ENCODE measurements around the gene P2RY11.

Gene P2RY11

GRCh38 chr19:10104130-10104513 lies 7.4 kb upstream of the P2RY11 start:
- DNase-seq (ENCODE audit: low spot score in 2 of 2) = no peak
- H3K27ac Mint-ChIP-seq = peak overlapping the region; percentile 99
- ATAC-seq (ENCODE audit: low read depth) = no peak
- H3K27me3 Mint-ChIP-seq = no peaks in the 10 kb centered on the region
- peaks cover 40% of the 10 kb centered on the region for H3K4me1 Mint-ChIP-seq
- no peak overlapping the region for H3K4me3 Mint-ChIP-seq
- H3K36me3 Mint-ChIP-seq = no peaks in the 10 kb centered on the region
- no peaks in the 10 kb centered on the region for H3K9me3 Mint-ChIP-seq

- DNase-seq (ENCODE audit: low spot score in 2 of 2) (peak in 1 of 2 donors; percentile 70), ATAC-seq (ENCODE audit: low read depth) (peak; percentile 48)
- H3K4me1 Mint-ChIP-seq = peaks cover 36% of the 10 kb centered on the region
- no peaks in the 10 kb centered on the region for H3K9me3 Mint-ChIP-seq
- no peaks in the 10 kb centered on the region for H3K27me3 Mint-ChIP-seq
- peaks cover 5% of the 10 kb centered on the region for H3K36me3 Mint-ChIP-seq
- peak overlapping the region; percentile 95 for H3K4me3 Mint-ChIP-seq
- H3K27ac Mint-ChIP-seq = peak overlapping the region; percentile 99
These were observed 6.6 kb upstream of the P2RY11 start for GRCh38 chr19:10104665-10105508.

- ATAC-seq (ENCODE audit: low read depth) (no peak), DNase-seq (ENCODE audit: low spot score in 2 of 2) (no peak)
- peak overlapping the region; percentile 99 for H3K27ac Mint-ChIP-seq
- no peaks in the 10 kb centered on the region for H3K9me3 Mint-ChIP-seq
- H3K4me1 Mint-ChIP-seq = peaks cover 38% of the 10 kb centered on the region
- H3K4me3 Mint-ChIP-seq = peak overlapping the region; percentile 95
- no peaks in the 10 kb centered on the region for H3K27me3 Mint-ChIP-seq
- peaks cover 10% of the 10 kb centered on the region for H3K36me3 Mint-ChIP-seq
These were observed 5.9 kb upstream of the P2RY11 start for GRCh38 chr19:10105509-10106099.

DNA sequence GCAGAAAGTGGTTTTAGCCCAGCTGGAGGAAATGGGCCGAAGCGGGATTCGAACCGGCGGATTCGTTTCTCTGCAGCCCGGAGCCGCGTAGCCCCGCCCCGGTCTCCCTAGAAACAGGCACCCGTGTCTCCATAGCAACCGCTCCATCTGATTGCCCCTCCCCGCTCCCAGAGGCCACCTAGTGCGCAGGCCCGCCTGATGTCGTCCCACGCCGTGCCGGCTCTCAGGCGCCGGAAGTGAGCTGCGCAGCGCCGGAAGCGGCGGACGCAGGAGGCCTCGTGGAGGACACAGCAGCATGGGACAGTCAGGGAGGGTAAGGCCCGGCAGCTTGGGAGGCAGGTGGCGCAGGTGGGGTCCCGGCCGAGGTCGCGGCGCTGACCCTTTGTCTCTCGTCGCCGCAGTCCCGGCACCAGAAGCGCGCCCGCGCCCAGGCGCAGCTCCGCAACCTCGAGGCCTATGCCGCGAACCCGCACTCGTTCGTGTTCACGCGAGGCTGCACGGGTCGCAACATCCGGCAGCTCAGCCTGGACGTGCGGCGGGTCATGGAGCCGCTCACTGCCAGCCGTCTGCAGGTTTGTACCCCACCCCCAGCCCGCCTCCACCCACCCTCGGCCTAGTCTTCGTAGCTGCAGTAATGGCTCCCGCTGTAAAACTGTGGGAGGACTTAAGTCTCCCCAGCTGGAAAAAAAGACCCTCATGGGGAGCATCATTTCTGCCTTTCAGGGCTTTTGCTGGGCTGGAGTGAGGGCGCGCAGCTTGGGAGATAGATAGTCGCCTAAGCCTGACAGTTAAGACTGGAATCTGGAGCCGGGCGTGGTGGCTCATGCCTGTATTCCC lies 5.2 kb upstream of the P2RY11 start, which contains the start of gene PPAN:
Gene PPAN (plus strand): TSS at position 263 of the 837 bp plus-strand sequence. CDS start 33 bp downstream, at position 296.
- H3K27me3 Mint-ChIP-seq = no peaks in the 10 kb centered on the region
- H3K4me1 Mint-ChIP-seq = peaks cover 41% of the 10 kb centered on the region
- DNase-seq (ENCODE audit: low spot score in 2 of 2) (peak; percentile 91 to 97), ATAC-seq (ENCODE audit: low read depth) (peak; percentile 58)
- no peaks in the 10 kb centered on the region for H3K9me3 Mint-ChIP-seq
- H3K27ac Mint-ChIP-seq = peak within 1 kb of the TSS; percentile 99
- peaks cover 14% of the 10 kb centered on the region for H3K36me3 Mint-ChIP-seq
- H3K4me3 Mint-ChIP-seq = peak within 1 kb of the TSS; percentile 95

DNA sequence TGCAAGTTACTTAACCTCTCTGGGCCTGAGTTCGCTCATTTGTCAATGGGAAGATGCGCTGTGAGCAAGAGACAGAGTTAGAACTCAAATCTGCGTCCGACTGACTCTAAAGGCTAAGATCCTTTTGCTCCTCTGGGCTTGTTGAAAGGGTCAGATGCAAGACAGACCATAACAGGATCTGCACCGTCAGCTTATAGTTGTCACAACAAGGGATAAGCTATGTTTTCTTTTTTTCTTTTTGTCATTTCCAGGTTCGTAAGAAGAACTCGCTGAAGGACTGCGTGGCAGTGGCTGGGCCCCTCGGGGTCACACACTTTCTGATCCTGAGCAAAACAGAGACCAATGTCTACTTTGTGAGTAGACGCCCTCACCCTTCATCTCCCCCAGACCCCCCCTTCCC lies 4.2 kb upstream of the P2RY11 start:
- Mint-ChIP-seq H3K9me3 (no peaks in the 10 kb centered on the region), H3K4me1 (peaks cover 45% of the 10 kb centered on the region), H3K27ac (peak overlapping the region; percentile 99), H3K27me3 (no peaks in the 10 kb centered on the region), H3K36me3 (peaks cover 15% of the 10 kb centered on the region), H3K4me3 (peak overlapping the region; percentile 95)
- no peak for DNase-seq (ENCODE audit: low spot score in 2 of 2)
- ATAC-seq (ENCODE audit: low read depth) = no peak

GRCh38 chr19:10107817-10108367 lies 3.6 kb upstream of the P2RY11 start:
- H3K4me1 Mint-ChIP-seq = peaks cover 45% of the 10 kb centered on the region
- no peaks in the 10 kb centered on the region for H3K27me3 Mint-ChIP-seq
- peaks cover 15% of the 10 kb centered on the region for H3K36me3 Mint-ChIP-seq
- H3K9me3 Mint-ChIP-seq = no peaks in the 10 kb centered on the region
- peak overlapping the region; percentile 95 for H3K4me3 Mint-ChIP-seq
- no peak for DNase-seq (ENCODE audit: low spot score in 2 of 2)
- no peak for ATAC-seq (ENCODE audit: low read depth)
- no peak overlapping the region for H3K27ac Mint-ChIP-seq

DNA sequence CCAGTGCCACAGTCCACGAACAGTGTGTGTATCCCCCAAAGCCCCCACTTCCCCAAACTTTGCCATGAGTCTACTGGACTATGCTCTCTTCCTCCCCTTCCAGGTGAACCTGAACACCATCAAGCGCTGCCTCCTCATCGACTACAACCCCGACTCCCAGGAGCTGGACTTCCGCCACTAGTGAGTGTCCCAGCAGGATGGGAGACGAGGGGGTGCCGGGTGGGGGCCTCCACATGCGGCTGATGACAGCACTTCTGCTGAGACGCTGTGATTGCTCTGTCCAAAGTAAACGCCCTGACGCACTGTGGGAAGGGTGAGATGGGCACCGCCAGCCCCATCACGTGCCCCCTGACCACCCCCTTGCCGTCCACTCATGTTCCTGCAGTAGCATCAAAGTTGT lies 2.0 kb upstream of the P2RY11 start:
- DNase-seq (ENCODE audit: low spot score in 2 of 2) (no peak), ATAC-seq (ENCODE audit: low read depth) (no peak)
- no peaks in the 10 kb centered on the region for H3K9me3 Mint-ChIP-seq
- no peaks in the 10 kb centered on the region for H3K27me3 Mint-ChIP-seq
- H3K36me3 Mint-ChIP-seq = peaks cover 15% of the 10 kb centered on the region
- H3K4me1 Mint-ChIP-seq = peaks cover 44% of the 10 kb centered on the region
- H3K4me3 Mint-ChIP-seq = no peak overlapping the region
- no peak overlapping the region for H3K27ac Mint-ChIP-seq

DNA sequence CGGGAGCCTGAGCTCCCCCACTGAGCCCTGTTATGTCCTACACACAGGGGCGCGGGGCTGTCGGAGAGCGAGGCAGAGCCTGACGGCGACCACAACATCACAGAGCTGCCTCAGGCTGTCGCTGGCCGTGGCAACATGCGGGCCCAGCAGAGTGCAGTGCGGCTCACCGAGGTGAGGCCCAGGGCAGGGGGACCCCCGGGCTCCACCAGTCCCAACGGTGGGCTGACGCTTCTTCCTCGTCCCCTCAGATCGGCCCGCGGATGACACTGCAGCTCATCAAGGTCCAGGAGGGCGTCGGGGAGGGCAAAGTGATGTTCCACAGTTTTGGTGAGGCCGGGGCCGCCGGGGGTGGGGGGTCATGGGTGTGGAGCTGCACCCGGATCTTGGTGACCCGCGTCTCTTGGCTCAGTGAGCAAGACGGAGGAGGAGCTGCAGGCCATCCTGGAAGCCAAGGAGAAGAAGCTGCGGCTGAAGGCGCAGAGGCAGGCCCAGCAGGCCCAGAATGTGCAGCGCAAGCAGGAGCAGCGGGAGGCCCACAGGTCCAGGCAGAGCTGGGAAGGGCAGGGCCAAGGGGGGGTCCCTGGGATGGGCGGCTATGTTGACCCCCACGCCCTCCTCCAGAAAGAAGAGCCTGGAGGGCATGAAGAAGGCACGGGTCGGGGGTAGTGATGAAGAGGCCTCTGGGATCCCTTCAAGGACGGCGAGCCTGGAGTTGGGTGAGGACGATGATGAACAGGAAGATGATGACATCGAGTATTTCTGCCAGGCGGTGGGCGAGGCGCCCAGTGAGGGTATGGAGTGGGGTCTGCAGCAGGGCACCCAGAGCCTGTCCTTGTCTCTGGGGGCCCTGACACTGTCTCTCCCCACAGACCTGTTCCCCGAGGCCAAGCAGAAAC lies 1.2 kb upstream of the P2RY11 start:
- no peaks in the 10 kb centered on the region for H3K9me3 Mint-ChIP-seq
- H3K4me3 Mint-ChIP-seq = peak overlapping the region; percentile 49
- no peaks in the 10 kb centered on the region for H3K27me3 Mint-ChIP-seq
- no peak for ATAC-seq (ENCODE audit: low read depth)
- H3K36me3 Mint-ChIP-seq = peaks cover 18% of the 10 kb centered on the region
- DNase-seq (ENCODE audit: low spot score in 2 of 2) = no peak
- peaks cover 38% of the 10 kb centered on the region for H3K4me1 Mint-ChIP-seq
- H3K27ac Mint-ChIP-seq = peak overlapping the region; percentile 86

GRCh38 chr19:10110972-10111317 lies 548 bp upstream of the P2RY11 start:
- no peak for DNase-seq (ENCODE audit: low spot score in 2 of 2)
- no peak for ATAC-seq (ENCODE audit: low read depth)
- Mint-ChIP-seq H3K27ac (peak overlapping the region; percentile 89), H3K9me3 (no peaks in the 10 kb centered on the region), H3K4me1 (peaks cover 35% of the 10 kb centered on the region), H3K27me3 (no peaks in the 10 kb centered on the region), H3K4me3 (peak overlapping the region; percentile 49), H3K36me3 (peaks cover 18% of the 10 kb centered on the region)

GRCh38 chr19:10112037-10112761 lies 706 bp downstream of the P2RY11 start:
- peak overlapping the region; percentile 63 for H3K4me3 Mint-ChIP-seq
- ATAC-seq (ENCODE audit: low read depth) (peak; percentile 25), DNase-seq (ENCODE audit: low spot score in 2 of 2) (no peak)
- peaks cover 32% of the 10 kb centered on the region for H3K4me1 Mint-ChIP-seq
- no peaks in the 10 kb centered on the region for H3K27me3 Mint-ChIP-seq
- no peaks in the 10 kb centered on the region for H3K9me3 Mint-ChIP-seq
- H3K27ac Mint-ChIP-seq = peak overlapping the region; percentile 89
- H3K36me3 Mint-ChIP-seq = peaks cover 21% of the 10 kb centered on the region

DNA sequence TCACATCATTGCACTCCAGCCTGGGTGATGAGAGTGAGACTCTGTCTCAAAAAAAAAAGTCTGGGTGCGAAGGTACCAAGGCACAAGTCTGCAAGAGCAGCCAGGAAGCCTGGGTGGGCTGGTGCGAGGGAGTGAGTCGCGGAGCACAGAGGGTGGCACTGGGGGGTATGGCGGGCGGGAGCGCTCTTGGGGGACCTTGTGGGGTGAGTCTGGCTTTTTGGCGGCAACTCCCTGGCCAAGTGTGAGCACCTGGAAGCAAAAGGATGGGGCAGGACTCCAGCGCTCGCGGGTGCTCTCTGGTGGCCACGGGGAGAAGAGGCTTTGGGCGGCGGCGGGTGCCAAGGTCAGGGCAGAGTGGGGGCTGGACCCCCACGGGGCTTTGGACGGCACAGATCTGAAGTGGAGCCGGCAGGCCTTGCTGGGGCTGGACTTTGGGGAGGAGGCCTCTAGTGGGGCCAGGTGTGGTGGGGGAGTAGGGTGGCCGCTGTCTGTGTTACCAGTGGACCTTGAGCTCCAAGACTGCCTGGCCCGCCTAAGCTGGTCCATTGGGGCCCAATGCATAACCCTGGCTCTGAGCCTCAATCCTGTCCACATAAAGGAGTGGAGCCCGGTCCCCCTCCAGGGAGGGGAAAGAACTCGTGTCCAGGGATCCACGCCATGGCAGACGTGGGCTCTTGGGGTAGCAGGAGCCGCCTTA lies 1.6 kb downstream of the P2RY11 start:
- ATAC-seq (ENCODE audit: low read depth) = peak; percentile 60
- peak overlapping the region; percentile 89 for H3K27ac Mint-ChIP-seq
- H3K4me3 Mint-ChIP-seq = peak overlapping the region; percentile 63
- H3K4me1 Mint-ChIP-seq = peaks cover 30% of the 10 kb centered on the region
- H3K27me3 Mint-ChIP-seq = no peaks in the 10 kb centered on the region
- peak; percentile 75 to 79 for DNase-seq (ENCODE audit: low spot score in 2 of 2)
- no peaks in the 10 kb centered on the region for H3K9me3 Mint-ChIP-seq
- H3K36me3 Mint-ChIP-seq = peaks cover 23% of the 10 kb centered on the region

DNA sequence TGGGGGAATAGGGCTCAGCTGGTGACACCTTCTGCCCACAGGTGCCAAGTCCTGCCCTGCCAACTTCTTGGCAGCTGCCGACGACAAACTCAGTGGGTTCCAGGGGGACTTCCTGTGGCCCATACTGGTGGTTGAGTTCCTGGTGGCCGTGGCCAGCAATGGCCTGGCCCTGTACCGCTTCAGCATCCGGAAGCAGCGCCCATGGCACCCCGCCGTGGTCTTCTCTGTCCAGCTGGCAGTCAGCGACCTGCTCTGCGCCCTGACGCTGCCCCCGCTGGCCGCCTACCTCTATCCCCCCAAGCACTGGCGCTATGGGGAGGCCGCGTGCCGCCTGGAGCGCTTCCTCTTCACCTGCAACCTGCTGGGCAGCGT lies 2.1 kb downstream of the P2RY11 start:
- ATAC-seq (ENCODE audit: low read depth) = no peak
- Mint-ChIP-seq H3K27ac (no peak overlapping the region), H3K36me3 (peaks cover 23% of the 10 kb centered on the region), H3K4me3 (no peak overlapping the region), H3K4me1 (peaks cover 30% of the 10 kb centered on the region), H3K27me3 (no peaks in the 10 kb centered on the region), H3K9me3 (no peaks in the 10 kb centered on the region)
- DNase-seq (ENCODE audit: low spot score in 2 of 2) = no peak

Measured in memory B cell (primary cell).